Stomach (tissue), 4 donors: Measurements from ENCODE around the gene GPR87.

Experiments
- CTCF ChIP-seq, 7 experiments: fragments of 450-650 bp in 4 of 7; fragments of 200-600 bp in 3 of 7; sonication (generic) in 3 of 7; IDR thresholded peaks; one replicate each; pipeline ENCODE4 v1.5.1; 2016 to 2019; ENCODE audit warnings: antibody characterized with exemption in 7 of 7, control low read depth in 2 of 7, mild to moderate bottlenecking in 1 of 7
- POLR2A ChIP-seq, 4 donors: fragments of 450-650 bp; IDR thresholded peaks; one replicate each; pipeline ENCODE4 v1.6.1; 2016; ENCODE audit warnings: antibody characterized with exemption in 4 of 4, control low read depth in 2 of 4, mild to moderate bottlenecking in 1 of 4, moderate library complexity in 1 of 4
- POLR2AphosphoS5 ChIP-seq, 3 donors: sonication (generic); formaldehyde crosslinking; IDR thresholded peaks; one replicate each; pipeline ENCODE4 v1.6.1; 2016; ENCODE audit warnings: antibody characterized with exemption in 3 of 3

- TF ChIP-seq CTCF (IDR thresholded peaks at IDR 0.05) (no peak), POLR2AphosphoS5 (IDR thresholded peaks at IDR 0.05) (no peak), POLR2A (IDR thresholded peaks at IDR 0.05) (no peak)
Measured at GRCh38 chr3:151345859-151346258, 29.2 kb upstream of the GPR87 start.
